HL-60 (cell line): Measurements from ENCODE around the gene CHST11.

ENCODE experiments used
- GABPA ChIP-seq: IDR thresholded peaks from 2 replicates; pipeline ENCODE4 v1.6.1; 2012; ENCODE audit warnings: low read depth
- POLR2AphosphoS5 ChIP-seq: IDR thresholded peaks from 2 replicates; pipeline ENCODE4 v1.6.1; 2012; ENCODE audit warnings: low read depth
- REST ChIP-seq: IDR thresholded peaks from 2 replicates; pipeline ENCODE4 v1.6.1; 2012; ENCODE audit warnings: low read depth; ENCODE audit not compliant: insufficient replicate concordance
- TF ChIP-seq, protein P1 (sequence below): IDR thresholded peaks from one replicate; pipeline ENCODE4 v1.5.1; 2011; ENCODE audit warnings: low read length, control low read depth, inconsistent platforms; ENCODE audit not compliant: insufficient read depth

GRCh38 chr12:104453133-104453532 lies 3.6 kb upstream of the CHST11 start:
- no peak for TF ChIP-seq POLR2AphosphoS5
- TF ChIP-seq, protein P1, sequence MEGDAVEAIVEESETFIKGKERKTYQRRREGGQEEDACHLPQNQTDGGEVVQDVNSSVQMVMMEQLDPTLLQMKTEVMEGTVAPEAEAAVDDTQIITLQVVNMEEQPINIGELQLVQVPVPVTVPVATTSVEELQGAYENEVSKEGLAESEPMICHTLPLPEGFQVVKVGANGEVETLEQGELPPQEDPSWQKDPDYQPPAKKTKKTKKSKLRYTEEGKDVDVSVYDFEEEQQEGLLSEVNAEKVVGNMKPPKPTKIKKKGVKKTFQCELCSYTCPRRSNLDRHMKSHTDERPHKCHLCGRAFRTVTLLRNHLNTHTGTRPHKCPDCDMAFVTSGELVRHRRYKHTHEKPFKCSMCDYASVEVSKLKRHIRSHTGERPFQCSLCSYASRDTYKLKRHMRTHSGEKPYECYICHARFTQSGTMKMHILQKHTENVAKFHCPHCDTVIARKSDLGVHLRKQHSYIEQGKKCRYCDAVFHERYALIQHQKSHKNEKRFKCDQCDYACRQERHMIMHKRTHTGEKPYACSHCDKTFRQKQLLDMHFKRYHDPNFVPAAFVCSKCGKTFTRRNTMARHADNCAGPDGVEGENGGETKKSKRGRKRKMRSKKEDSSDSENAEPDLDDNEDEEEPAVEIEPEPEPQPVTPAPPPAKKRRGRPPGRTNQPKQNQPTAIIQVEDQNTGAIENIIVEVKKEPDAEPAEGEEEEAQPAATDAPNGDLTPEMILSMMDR, result no peak
- TF ChIP-seq REST, result no peak
- no peak for TF ChIP-seq GABPA
